Epidermal melanocyte (primary cell): ENCODE measurements around the gene TSEN15.
"Not testable (repeated sequence)": the region's sequence is repeated elsewhere in the genome, so short reads cannot be mapped to it uniquely, and the experiment has no call there.

Experiments used
- DNase-seq: peaks from one replicate; pipeline ENCODE4 v3.0.0; 2011; ENCODE audit warnings: low spot score; ENCODE audit not compliant: insufficient read length

The TSEN15 gene

DNA sequence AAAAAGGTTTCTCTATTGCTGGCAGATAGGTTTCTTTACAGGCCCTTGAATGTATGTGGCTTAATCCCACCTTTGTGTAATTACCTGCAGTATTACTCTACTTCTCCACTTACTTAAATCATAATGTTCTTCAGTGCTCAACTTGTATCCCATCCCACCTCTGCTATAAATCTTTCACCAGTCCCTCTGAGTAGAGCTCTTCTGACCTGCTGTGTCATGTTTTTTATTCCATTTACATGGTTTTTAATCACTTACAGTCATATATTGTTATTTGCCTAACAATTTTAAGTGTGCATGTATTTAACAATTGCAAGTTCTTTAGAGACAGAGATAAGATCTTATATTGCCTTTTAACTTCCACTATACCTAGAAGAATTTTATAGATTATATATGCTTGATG, 2.4 kb downstream of the TSEN15 start:
- no peak for DNase-seq

DNA sequence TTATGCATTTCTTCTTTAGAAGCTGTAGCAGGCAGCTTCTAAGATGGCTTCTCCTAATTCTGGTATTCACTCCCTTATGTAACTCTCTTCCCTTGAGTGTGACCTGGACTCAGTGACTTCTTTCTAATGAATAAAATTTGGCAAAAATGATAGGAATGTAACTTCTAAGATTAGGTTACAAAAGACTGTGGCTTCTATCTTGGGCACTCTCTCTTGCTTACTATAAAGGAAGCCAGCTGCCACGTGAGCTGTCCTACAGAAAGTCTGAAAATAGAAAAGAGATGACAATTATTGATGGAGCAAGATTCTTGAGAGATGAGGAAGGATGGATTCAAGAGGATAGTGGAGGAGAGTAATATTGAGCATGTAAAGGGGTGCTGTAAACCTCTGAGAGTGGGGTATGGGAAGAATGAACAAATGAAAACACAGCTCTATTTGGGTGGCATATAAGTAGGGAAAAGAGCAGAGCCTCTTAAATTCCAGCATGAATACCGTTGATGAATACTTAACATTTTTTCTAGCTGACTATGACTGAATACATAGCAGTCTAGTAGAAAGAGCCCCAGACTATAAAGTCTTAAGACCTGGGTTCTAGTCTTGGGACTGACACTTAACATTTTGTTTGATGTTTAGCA, 5.5 kb downstream of the TSEN15 start:
- DNase-seq: no peak

DNA sequence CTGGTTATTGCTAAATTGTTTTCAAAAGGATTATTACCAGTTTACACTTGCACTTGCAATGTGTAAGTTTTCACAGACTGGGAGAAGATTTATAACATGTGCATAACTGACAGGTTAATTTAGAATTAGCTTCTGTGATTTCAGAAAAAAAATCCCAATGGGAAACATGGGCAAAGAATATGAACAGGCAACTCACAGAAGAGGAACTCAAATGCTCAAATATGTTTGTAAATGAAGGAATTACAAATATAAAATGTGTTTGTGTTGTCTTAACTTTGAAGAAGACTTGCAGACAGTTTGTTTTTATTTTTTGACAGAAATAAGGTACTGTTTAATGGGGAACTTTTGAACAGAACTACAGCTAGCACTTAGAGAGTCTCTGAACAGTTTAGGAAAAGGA, 8.4 kb downstream of the TSEN15 start:
- no peak for DNase-seq

DNA sequence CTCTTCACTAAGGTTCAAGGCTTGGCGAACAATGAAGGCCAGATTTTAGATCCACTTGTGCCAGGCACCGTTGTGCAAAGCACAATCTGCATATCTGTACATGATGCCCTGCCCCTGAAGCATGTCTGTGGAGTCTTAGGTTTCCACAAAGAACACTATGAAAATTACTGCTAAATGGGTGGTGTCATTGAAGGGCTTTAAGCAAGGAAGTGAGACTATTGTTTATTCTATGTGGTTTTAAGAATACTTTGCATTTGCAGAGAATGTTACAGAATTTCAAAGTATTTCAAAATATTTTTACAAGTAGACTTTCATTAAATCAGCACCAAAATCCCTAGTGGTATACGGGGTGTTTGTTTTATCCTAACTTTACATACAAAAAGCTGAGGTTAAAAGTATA, 8.8 kb downstream of the TSEN15 start:
- no peak for DNase-seq

DNA sequence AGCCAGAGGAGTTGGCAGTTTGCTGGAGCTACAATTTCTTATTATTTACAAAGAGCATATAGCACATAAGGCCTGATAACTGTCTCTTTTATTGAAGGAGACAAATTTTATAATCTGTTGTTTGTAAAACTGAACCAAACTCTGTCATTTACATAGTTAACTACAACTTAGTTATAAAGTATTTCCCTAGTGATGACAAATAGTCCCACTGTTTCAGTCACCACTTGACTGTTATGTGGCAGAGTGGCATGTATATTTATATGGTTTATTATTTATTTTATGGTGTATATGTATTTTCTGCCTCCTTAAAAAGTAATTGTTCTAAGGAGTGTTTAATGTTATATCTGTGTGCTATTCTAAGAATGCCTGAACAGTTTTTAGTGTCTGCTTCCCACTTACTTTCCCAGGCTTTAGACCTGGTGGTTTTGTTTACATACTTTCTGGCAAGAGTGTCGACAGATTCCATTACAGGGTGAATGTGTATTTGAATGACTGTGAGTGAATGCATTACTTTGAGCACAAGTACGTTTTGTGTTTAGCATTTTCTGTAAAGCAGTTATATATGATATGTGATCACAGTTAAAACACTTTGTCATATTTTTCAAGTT, 10.0 kb downstream of the TSEN15 start:
- DNase-seq: no peak

DNA sequence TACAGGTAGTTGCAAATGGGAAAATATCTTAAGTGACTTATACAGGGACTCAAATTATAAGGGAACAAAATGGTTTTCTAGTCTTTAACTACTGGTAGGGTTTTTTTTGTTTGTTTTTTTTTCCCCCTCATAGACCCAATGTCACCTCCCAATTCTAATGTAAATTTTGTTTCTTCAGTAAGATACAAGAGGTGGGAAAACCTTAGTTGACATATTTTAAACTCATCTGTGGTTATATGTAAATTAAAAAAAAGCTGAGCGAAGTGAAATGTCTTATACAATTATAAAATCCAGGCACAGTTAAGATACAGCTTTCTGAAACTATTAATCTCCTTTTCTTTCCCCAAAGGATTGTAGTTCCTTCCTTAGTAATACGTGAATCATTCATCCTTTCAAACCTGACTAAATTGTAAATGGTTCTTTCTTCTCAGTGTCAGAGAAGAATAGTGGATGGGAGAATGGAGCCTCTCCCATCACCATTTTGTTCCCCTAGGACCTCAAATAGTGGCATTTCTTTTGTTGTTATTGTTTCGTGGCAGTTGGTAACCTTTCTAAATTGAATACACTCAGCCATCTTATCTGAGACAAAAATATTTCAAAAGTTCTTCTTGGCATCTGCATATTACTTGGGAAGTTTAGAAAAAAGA, 11.2 kb downstream of the TSEN15 start:
- DNase-seq: no peak

DNA sequence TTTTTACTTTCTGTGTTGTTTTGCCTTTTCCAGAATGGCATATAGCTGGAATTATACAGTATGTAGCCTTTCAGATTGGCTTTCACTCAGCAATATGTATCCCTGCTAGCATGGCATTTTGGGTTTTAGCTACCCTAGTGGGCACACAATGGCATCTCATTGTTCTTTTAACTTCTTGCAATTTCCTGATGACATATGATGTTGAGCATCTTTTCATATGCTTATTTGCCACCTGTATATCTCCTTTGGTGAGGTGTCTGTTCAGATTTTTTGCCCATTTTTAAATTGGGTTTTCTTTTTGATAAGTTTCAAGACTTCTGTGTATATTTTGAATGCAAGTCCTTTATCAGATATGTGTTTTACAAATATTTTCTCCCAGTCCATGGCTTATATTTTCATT, 14.0 kb downstream of the TSEN15 start:
- DNase-seq: no peak

DNA sequence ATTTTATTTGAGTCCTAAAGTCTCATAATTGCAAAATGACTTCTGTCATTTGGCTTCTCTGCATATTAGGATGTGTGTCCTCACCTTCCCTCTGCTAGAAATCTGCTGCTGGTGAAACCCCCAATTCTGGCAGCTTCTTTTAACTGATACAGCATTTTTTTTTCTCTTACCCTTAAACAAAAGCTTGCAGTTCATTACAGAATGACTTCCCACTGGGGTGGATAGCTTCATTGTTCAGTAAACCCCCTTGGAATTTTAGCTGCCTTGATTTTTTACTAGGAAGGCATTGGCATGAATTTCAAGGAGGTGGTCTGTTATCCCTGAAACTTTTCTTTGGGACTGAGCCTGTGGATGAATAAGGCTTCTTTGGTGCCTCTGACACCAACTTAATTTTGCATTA, 16.8 kb downstream of the TSEN15 start:
- no peak for DNase-seq

DNA sequence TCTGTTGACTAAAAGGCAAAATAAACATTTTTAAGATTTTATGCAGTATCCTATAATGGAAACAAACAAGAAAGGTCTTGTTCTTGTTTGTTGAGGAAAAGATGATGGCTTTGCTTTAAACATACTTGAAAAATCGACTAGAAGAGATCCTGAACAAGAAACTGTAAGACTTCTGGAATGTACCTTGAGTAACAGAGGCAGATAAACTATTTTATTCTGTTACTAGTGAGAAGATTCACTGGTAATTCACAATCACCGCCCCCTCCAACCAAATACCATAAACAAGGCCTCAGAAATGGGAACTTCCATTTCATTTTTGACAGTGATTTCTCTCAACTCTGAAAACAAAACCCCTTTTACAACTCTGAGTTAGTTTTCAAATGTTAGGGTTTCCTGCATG, 18.1 kb downstream of the TSEN15 start:
- DNase-seq: no peak

DNA sequence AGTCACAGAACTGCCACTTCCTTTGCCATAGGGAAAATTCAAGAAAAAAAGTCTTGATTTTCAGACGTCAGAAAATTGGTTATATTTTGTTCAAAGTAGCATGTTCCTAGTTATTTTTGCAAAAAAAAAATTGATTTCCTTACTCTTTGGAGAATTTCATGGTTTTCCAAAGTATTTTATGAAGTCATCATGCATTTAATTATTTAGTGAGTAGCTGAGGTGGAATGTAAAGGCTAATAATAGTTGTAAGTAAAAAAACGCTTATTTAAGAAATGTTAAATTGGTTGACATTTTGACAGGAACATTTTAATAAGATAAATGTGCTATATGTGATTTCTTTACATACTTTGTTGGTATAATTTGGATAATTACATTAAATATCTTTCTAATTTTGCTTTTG, 20.8 kb downstream of the TSEN15 start:
- no peak for DNase-seq

DNA sequence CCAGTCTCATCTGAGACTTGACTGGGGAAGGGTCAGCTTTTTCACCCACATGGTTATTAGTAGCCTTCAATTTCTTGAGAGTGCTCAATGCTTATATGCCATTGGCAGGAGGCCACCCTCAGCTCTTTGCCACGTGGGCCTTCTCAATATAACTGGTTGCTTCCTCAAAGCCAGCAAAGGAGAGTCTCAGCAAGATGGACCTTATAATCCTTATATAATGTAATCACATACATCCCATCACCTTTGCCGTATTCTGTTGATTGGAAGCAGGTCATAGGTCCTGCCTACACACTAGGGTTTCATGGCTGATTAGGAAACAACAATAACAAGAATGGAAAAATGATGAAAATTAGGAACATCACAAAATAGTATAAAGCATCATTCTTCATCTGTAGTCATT, 22.9 kb downstream of the TSEN15 start:
- DNase-seq: no peak

DNA sequence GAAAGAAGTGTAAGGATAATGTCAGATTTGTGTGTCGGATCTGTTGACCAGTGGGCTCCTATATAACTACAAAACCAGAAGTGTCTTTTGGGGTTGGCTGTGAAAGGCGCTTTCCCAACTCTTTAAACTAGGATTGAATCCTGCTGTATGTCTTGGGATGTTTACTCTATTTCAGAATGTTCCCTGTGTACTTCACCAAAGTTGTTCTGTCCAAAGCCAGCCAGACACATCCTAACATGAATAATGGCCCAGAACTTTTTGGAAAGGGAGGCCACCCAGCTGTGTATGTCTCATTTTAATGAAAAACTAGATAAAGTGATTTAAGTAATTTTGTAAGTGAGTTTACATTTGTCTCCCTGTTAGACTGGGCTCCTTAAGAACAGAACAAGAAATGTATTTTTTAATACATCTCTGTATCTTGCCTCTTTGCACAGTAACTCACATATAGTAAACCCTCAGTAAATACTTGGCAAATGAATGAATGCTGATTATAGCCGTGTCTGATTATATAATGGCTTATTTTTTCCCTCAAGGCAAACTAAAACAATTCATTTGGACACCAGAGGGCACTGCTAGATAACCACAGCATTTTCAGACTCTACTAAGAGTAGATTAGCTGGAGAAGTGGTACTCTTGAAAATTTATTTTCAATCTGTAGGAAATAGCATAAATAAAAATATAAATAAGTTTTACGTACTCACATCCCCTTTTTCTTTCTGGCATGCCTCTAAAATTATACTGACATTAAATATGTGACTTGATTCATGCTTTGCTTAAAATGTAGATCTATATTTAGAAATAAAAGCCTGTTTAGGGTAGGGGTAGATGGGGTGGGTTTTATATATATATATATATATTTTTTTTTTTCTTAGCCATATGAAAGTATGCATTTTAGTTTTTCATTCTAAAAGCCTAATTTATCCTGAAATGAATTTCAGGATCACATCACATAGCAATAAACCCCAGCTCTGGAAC, 23.8 kb downstream of the TSEN15 start:
- peak; percentile 60 for DNase-seq

DNA sequence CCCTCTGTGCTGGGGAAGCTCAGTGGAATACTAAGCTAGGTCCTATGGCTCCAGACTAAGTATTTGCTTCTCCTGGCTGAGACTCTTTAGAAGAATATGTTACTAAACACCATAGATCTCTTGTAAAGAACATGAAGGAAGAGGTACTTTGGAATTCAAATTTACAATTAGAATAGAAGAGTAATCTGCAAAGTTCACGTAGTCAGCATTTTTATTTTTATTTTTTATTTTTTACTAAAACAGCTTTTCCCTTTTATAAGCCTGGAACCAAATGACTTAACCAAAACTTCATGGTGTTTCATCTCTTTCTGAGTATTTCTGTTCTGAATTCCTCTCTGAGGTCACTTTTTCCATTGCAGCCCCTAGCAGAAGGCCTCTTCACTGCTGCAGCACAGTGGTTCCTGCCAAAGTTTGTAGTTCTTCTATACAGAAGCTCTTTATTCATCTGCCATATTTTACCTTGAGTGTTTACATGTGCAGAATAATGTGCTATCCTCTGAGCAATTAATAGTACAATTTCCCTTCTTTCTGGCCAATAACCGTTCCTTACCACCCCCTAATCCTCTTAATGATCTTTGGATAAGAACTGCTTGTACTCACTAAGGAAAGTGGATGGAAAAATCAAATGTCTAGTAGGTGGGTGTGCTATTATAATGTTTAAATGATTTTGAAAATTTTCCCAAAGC, 27.2 kb downstream of the TSEN15 start:
- no peak for DNase-seq

DNA sequence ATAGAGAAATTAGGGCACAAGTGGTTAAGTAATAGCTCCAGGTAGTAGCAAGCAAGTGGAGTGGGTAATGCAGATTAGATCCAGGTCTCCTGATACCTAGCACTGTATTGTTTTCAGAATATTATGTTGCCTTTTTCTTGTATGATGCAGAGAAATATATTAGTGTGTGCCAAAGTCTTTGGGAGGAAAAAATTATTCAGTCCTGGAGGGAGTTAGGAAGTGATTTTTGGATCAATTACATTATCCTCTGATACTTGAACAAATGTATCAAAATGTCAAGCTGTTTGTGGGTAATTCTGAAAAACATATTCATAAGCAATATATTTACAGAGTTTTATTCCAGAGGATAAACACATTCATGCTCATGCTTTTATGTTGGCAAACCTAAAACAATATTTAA, 28.8 kb downstream of the TSEN15 start:
- DNase-seq: no peak

DNA sequence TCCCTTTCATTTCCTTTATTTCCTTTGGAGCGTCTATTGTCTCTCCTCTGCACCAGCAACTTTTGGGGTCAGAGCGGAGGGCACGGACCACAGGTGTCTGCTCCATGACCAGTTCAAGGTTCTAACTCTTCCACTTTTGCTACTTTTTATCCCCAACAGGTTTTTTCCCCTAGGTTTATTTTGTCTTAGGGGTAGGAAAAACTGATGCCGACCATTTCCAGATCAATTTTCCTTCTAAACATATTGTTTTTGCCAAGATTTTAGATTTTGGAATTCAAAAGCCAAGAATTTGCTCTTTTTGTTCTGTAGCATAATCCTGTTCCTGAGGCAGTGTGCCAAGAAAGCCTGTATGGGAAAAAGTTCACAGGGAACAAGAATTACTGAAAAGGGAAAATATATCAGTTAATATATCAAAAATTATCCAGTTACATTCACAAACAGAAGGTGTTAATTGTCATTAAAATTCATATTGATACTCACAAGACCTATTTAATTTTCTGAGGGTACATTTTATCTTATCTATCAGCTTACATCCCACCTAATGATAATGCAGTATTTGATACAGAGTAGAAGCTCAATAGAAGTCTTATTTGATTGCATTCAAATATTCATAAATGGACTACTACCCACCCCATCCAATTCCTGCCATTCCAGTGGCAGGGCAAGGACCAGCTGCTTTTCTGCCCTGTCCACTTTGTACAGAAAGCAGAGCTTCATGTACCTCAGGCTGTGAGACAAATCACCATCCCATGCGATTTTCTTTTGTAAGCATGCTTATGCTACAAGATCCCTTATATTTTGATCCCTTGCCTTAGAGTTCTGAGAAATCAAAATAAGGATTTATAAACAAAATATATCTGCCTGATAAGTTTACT, 31.2 kb downstream of the TSEN15 start:
- DNase-seq: no peak

DNA sequence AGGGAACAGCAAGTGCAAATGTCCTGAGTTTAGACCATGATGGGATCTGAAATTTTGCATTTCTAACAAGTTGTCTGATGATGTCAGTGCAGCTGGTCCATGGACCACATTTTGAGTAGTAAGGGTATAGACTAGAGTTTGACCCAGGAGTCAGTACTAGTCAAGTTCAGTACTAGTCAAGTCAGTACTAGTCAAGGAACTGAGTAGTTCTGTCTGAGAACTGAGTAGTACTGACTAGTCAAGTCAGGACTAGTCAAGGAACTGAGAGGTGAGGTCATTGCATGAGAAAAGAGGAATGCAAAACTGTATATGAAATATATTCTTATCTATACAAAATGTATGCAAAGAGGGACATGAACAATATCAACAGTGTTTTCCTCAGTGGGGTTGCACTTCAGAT, 34.1 kb downstream of the TSEN15 start:
- no peak for DNase-seq

DNA sequence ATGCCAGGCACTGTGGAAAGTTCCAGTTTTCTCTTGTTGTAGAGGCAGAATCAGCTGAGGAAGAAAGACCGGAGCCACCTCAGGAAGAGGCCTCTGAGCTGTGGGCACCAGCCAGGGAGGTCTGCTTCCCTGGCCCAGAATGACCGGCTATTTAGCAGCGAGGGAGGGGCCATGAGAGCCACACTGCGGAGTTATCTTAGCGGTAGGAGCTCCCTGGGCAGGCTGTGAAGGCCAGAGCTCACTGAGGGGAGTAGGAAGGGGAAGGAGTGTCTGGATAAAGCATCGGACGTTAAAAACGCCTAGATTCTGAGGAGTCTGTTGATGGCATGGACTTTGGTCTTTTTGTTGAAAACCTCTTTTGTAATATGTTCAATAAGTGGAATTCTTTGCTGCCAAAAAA, 36.5 kb downstream of the TSEN15 start:
- DNase-seq: no peak

DNA sequence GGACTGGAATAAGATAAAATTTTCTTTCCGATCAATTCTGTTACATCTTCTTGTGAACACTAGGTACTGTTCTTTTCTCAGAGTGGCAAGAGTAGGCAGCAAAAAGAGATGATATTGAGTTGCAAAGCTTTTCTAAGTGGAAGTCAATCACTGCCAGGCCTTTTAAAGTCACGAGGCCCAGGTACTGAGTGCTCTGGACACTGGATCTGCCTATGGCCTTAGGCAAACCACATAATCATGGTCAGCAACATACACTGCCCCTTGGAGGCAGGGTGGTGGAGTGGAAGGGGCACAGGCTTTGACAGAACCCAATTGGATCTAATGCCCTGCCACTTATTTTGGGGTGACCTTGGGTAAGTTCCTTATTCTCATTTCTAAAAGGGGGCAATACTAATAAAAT, 41.5 kb downstream of the TSEN15 start:
- DNase-seq: no peak

DNA sequence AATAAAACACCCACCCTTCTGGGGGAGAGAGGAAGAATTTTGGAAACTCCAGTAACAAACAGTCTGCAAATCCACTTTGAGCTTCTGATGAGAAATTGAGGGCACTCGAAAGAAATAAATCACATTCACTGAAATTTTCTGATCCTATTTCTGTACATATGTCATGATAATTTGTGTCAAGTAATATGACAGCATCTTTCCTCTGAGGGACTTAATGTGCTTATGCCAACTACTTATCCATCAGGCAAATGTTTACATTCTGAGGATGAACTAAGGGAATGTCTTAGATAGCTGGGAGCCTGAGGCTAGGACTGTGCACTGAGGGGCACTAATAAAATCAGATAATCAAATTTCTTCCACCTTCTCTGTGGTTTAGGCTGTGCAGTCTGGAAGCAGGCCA, 44.5 kb downstream of the TSEN15 start:
- no peak for DNase-seq

DNA sequence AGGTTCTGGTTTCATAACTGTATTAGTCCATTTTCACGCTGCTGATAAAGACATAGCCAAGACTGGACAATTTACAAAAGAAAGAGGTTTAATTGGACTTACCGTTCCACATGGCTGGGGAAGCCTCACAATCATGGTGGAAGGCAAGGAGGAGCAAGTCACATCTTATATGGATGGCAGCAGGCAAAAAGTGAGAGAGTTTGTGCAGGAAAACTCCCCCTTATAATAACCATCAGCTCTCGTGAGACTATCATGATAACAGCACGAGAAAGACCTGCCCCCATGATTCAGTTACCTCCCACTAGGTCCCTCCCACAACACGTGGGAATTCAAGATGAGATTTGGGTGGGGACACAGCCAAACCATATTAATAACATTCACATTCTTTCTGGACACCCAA, 45.0 kb downstream of the TSEN15 start:
- DNase-seq: not testable (repeated sequence)
